HG03575 (cell line): ENCODE data around the gene KRT13.
"Not testable (repeated sequence)": the region's sequence is repeated elsewhere in the genome, so short reads cannot be mapped to it uniquely, and the experiment has no call there.

Source experiments
- ATAC-seq: cut with Tn5 transposase; IDR thresholded peaks from one replicate; pipeline ENCODE4 v1.9.1; 2021; ENCODE audit not compliant: unreplicated experiment, insufficient number of reproducible peaks, low FRiP score; ENCODE audit errors: extremely low read depth

The KRT13 gene

DNA sequence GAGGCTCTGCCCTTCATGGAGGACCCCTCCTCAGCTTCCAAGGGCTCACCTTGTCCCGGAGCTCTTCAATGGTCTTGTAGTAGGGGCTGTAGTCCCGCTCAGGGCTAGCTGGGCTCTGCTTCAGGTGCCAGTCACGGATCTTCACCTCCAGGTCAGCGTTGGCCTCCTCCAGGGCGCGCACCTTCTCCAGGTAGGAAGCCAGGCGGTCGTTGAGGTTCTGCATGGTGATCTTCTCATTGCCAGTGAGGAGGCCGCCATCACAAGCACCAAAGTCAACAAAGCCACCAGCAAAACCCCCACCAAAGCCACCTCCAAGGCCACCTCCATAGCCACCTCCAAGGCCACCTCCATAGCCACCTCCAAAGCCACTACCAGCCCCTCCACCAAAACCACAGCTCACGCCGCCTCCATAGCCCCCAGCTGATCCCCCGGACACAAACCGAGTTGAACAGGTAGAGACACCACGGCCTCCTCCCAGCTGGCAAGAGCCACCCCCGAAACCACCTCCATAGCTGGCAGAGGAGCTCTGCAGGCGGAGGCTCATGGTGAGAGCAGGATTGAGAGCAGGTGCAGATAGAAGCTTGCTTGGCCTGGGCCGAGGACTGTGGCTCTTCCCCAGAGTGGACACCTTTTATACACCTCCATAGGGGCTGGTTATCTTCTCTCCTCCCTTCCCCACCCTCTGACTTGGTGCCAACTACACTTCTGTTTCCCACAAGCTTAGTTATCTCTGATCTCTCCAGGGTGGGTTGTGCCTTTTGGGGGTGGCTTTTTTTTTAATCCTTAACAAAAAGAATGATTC is at the start of gene KRT13:
TSS of gene KRT13 (minus strand) at position 606 of the 802 bp plus-strand sequence. CDS start at position 544, 62 bp downstream.
- ATAC-seq: no peak

DNA sequence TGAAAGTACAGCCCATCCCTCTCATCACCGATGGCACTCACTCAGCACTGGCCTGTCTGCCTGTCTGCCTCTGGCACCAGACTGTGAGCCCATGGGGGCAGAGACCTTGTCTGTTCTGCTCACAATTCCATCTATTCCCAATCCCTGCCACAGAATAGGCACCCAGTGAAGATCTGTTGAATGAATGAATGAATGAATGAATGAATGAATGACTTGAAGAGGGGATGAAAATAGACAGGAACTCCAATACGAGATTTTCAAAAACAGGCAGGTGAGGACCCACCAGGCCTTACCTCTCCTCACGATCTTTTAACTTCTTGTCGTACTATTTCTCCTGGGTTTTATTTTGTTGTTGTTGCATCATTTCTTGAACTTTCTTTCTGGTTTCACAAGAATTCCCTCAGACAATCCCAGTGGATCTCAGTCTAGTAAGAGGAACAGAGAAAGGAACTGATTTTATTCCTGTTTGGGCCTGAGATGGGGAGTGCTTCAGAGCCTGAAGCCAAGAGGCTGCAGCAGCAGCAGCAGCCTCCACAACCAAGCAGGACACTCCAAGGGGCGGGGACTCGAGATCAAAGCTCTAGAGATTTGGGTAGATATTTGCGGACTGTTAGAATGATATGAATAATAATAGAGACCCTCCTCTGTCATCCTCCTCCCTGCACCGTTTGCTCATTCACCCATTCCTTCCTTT is 48.7 kb upstream of the KRT13 start:
- ATAC-seq: no peak

DNA sequence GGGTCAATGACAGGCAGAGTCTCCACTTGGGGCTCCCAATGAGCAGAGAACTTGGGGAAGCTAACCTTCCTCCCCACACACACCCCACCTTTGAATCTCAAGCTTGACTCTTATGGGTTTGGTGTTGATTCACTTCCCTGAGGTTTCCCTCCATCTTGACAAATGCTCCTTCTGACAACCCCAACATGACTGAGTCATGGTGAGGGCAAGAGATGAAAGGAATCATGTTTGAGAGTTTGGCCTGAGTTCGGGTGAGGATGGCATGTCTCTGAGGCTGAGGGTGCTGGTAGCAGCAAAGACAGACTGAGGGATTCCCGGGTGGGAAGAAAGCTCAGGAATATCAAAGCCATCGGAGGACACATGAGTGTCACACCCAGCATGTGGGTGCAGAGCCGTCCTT is 47.8 kb upstream of the KRT13 start:
- ATAC-seq: no peak

DNA sequence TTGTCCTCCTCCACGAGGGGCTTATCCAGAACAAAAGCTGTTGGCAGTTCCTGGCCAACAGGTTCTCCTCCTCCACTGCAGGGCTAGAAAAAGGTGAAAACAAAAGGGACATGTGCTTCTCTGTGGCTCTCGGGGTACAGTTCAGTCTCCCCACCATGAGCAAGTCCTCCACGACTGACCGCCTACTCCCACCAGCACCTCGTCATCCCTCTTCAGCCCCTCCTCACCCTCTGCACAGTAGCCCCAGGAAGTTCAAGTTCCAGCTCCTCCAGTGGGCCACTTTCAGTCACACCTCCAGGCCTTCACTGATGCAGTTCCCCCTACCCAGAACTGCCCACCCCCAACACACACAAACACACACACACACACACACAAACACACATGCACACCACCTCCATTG is 47.0 kb upstream of the KRT13 start:
- ATAC-seq: no peak

DNA sequence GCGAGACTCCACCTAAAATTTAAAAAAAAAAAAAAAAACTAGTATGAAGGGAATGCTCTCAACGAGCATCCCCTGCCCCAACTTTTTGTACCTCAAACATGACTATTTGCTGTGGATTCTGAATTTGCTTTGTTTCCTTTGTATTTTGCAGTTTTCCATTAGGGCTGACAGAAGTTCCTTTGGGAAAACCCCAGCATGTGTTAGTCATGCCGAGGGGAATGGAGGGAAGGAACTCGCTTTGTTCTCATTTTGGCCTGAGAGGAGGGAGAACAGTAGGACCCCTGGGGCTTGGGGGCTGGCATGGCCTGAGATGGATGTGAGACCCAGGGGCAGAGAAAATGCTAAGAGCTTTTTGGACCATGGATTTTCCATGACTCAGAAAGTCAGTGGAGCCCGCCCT is 46.0 kb upstream of the KRT13 start:
- ATAC-seq: no peak

DNA sequence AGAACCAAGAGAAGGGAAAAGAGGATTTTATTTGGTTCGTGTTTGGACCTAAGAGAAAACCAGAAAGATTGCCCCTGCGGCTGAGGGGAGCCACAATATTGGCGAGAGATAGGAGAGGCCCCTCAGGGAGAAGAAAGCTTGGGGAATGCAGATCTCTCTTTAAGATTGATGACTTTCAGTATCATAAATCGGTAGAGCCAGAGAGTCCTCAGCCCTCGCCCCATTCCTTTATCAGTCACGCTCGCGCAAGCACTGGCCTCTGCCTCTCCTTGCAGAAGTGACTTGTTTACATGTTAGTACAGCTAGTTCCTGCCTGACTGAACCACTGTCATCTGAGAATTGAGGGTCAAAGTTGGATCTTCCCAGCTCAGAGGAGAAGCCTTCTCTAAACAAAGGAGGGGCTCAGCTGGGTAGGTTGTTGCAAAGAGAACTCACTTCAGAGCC is 44.2 kb upstream of the KRT13 start:
- no peak for ATAC-seq

DNA sequence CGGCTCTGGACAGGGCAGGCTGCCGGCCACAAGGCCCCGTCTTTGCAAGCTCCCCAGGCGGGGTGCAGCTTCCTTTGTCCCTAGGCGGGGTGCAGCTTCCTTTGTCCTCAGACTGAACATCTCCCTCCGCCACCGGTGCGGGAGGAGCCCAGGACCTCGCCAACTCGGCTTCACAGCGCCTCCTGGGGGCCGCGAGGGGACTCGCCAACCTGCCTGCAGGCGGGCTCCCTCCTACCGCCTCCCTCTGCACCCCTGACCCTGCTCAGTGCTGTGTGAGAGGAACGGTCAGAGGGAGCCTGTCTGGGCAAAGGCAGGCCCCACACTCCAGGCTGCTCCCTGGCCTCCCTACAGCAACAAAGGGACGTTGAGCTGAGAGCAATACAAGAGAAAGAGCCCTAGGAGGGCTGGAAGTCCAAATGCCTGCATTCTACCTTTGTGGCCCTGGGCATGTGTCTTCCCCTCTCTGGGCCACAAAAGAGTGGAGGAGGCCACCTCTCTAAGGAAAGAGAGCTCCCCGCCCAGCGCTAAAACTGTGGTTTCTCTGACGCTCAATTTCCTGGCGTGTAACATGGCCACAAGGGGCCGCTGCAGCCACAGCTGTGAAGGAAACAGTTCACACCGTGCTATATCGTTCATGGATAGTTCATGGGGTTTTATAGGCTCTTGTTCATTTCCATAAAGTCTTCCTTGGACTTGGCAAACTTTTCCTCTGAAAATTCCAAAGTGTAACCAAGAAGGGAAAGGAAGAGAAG is 43.6 kb upstream of the KRT13 start:
- ATAC-seq: no peak

DNA sequence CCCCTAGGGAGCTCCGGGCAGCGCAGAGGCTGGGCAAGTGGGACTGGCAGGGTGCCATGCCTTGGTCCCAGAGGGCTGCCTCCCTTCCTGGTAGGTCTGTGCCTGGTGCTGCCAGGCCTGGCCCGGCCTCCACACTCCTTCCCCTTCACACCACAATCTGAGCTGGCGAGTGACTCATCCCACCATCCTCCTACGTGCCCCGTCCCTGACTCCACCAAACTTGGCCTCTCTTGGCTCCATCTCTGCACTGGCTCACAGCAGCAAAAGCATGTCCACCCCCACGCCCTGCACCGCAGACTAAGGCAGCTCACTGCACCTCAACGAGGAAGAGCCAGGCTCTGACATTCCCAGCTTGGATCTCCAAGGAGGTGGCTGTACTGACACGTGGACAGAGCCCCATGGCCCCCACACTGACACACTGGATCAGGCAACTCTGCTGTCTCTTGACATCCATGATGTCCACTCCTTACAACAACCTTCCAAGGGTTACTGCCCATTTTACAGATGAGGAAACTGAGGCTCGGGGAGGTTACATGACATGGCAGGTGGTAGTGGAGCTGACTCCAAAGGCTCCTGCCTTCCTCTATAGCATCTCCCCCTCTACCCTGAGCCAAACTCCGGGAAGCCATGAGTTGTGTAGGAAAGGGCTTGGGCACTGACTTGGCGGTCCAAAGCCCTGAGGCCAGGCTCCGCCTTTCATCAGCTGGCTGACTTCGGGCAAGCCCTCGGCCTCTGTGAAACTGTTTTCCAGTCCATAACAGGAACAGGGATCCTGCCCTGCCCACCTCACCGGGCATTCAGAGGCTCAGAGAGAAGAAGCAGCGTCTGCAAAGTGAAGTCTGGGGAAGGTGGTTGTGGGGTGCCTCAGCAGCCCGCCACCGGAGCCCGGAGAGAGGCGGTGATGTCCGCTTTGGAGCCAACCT is 42.8 kb upstream of the KRT13 start:
- no peak for ATAC-seq

DNA sequence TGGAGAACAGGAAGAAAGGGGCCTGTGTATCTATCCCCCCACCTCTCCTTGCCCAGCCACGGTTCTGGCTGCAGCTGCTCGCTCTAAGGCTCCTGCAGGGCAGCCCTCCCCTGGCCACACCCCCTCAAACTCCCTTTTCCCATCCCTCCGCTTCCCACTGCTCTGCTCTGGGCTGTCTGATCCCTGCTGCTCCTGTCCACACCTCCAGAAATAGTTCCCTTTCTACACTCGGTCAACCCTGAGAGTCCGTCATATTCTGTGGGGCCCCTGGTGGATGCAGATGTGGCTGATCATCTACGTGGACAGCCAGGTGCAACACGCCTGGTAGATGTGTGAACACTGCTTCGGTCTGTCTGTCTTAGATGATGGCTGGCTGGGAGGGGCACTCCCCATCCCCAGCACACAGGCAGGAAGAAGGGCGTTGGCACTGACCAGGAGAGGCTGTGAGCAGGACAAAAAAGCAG is 42.0 kb upstream of the KRT13 start:
- no peak for ATAC-seq

DNA sequence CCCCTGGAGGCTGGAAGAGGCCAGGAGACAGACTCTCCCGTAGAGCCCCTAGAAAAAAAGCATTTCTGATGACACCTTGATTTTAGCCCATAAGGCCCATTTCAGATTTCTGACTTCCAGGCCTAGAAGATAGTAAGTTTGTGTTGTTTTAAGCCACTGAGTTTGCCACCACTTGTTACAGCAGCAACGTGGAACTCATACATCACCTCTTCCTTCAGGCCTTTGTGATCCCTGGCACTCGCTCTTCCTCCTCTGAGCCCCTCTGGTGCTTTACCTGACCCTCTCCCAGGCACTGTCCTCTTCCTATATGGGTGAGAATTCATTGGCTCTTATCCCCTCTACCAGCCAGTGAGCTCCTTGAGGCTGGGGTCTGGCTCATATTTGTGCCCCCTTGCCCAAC is 41.4 kb upstream of the KRT13 start:
- no peak for ATAC-seq

DNA sequence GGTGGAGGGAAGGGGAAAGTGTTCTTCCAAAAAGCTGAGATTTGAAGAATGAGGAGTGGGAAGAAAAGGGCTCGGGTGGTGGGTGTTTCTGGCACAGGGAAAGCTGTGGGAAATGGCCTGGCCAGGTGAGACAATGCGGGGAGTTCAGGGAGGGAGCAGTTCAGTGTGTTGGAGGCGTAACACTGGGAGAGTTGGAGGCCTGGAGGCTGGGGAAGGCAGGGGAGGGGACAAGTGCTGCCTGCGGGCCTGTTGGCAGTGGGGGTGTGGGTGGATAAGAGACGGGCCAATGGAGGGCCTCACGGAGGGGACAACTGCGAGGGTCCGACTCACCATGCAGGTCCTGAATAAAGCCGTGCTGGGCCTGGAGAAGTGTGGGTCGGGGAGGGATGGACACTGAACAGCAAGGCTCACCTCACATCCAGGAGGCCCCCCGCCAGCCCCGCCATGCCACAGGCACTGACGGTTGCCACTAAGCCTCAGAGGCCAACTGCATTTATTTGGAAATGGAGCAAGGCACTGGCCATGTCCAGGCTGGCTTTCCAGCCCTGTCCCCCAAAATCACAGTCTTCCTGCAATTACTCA is 40.5 kb upstream of the KRT13 start:
- ATAC-seq: no peak

DNA sequence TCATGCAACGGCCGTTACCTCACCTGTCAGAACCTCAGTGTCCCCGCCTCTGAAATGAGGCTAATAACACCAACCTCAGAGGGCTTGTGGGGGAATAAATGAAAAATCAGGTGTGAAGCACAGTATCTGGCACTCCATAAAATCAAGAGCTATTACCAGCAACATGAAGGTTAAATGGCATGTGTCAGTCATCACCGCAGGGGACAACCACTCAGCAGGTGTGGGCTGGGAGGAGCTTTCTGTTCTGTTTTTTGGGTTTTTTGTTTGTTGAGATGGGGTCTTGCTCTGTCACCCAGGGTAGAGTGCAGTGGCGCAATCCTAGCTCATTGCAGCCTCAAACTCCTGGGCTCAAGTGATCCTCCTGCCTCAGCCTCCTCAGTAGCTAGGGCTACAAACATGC is 39.5 kb upstream of the KRT13 start:
- ATAC-seq: no peak

DNA sequence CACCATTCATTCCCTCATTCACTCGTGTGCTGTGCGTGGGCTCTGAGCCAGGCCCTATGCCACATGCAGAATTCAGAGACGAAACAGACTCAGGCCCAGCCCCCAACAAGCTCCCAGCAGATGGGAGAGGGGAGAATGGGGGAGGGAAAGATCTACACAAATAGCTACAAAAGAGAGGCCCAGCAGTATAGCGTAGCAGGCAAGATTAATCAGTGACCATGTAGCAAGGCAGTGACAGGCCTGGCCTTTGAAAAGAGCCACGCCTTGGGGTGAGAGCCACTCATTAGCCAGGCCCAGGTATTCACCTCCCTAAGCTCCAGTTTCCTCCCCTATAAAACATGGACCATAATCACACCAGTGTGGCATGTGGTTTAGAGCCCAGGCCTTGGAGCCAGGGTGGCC is 39.1 kb upstream of the KRT13 start:
- ATAC-seq: no peak

DNA sequence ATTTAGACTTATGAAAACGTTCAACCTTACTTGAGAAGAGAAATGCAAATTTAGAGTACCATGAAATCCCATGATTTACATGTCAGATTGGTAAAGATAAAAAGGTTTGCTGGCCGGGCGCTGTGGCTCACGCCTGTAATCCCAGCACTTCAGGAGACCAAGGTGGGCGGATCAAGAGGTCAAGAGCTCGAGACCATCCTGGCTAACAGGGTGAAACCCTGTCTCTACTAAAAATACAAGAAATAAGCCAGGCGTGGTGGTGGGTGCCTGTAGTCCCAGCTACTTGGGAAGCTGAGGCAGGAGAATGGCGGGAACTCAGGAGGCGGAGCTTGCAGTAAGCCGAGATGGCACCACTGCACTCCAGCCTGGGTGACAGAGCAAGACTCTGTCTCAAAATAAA is 37.4 kb upstream of the KRT13 start:
- ATAC-seq: not testable (repeated sequence)

DNA sequence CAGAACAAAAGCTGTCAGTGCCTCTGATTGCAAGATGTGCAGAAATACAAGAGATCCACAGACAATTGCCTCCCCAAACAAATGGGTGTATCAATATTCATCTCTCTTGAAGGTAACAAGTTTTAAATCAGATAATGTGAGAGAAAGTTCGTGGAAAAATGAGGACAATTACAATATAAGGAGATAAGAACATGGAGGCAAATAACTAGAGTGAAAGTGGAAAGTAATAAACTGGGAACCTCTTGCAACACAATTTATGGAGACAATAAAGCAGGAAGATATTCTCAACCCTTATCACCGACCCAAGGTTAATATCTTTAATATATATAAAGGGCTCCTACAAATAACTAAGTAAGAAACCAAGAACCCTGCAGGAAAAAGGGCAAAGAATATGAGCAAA is 36.9 kb upstream of the KRT13 start:
- ATAC-seq: no peak

DNA sequence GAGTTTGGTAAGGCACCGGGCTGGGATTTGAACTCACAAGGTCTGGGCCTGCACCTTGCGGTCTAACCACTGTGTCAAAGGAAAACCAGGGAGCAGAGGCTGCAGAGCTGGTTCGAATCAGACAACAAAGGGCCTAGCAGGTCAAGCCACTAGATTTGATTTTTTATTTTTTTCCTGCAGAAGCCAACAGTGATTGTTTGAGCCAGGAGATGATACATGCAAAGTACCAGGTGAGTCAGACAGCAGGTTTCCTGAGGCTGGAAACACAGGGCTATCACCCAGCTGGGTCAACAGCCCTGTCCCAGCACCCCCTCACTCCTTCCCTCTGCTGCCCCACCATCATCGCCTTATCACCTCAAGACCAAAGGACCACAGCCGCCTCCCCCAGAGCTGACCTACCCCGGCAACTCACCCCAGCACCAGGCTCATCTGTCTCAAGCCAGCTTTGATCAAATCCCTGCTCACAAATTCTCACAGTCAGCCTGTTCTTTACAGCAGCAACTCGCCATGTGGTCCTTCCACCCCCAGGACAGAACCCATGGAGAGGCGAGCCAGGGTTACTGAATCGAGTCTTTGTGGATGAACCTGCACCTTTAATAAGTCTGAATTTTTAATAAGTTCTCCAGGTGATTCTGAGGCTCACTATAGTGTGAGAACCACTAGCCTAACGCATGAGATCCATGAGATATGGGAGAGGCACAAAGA is 35.7 kb upstream of the KRT13 start:
- ATAC-seq: no peak

DNA sequence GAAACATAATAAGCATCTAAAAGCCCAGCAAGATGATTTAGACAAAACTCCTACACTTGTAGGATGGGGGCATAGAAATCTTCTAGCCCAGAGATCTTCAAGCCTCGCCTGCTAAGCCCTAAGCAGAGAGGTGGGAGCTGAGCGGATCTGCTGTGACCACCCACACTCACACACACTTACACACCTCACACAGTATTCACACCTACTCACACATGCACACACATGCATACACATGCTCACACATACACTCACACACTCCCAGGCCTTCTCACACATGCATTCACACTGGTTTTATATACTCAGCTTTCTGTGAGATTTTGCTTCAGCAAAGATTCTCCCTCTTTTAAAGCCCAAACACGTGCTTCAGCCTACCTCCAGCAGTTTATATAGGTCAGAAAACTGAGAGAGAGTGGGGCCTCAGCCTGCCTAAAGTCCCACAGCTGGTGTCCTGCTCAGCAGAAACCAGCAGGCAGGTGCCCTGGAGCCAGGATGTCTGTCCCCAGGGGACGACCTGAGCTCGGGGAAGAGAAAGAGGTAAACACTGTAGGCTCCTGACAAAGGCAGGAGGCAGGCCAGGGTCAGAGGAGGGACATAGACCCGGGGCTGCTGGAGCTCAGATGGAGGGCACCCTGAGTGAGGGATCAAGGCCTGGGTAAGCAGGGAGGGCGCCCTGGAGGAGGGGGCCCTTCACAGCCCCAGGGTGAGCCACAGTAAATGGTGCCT is 34.7 kb upstream of the KRT13 start:
- no peak for ATAC-seq
